SKM-1 treated with dmso at 0.1 percent for 144 hours (cell line): ENCODE data around the gene MORC3.
"Not testable (repeated sequence)": the region's sequence is repeated elsewhere in the genome, so short reads cannot be mapped to it uniquely, and the experiment has no call there.

Experiments used
- DNase-seq: peaks from one replicate; lab custom pipeline; 2025; ENCODE audit not compliant: unreplicated experiment; lab: John Stamatoyannopoulos, UW

MORC3 gene

GRCh38 chr21:36319767-36320420 is at the start of gene MORC3:
TSS of gene MORC3 (plus strand) at chr21:36320197. CDS start at chr21:36320265, 68 bp downstream.
- peak; percentile 98 for DNase-seq

- DNase-seq, result not testable (repeated sequence)
These were observed 49.0 kb upstream of the MORC3 start for GRCh38 chr21:36270786-36271695.

GRCh38 chr21:36274128-36274527 is 45.9 kb upstream of the MORC3 start:
- DNase-seq, result no peak

GRCh38 chr21:36282568-36283230 is 37.3 kb upstream of the MORC3 start:
- DNase-seq, result no peak

- DNase-seq, result not testable (repeated sequence)
These were observed 36.8 kb upstream of the MORC3 start for GRCh38 chr21:36283231-36283622.

- DNase-seq, result no peak
These were observed 31.2 kb upstream of the MORC3 start for GRCh38 chr21:36288651-36289243.

GRCh38 chr21:36291509-36291908 is 28.5 kb upstream of the MORC3 start:
- no peak for DNase-seq

GRCh38 chr21:36297406-36297937 is 22.5 kb upstream of the MORC3 start:
- no peak for DNase-seq

- peak; percentile 85 for DNase-seq
These were observed 21.9 kb upstream of the MORC3 start for GRCh38 chr21:36297938-36298572.

- DNase-seq, result no peak
These were observed 13.0 kb upstream of the MORC3 start for GRCh38 chr21:36306872-36307534.

GRCh38 chr21:36310016-36310415 is 10.0 kb upstream of the MORC3 start:
- DNase-seq, result no peak

GRCh38 chr21:36313446-36313845 is 6.6 kb upstream of the MORC3 start:
- not testable (repeated sequence) for DNase-seq

GRCh38 chr21:36316045-36316444 is 4.0 kb upstream of the MORC3 start:
- DNase-seq, result not testable (repeated sequence)

GRCh38 chr21:36316872-36317484 is 3.0 kb upstream of the MORC3 start:
- no peak for DNase-seq

- not testable (repeated sequence) for DNase-seq
These were observed 611 bp upstream of the MORC3 start for GRCh38 chr21:36319406-36319766.

- peak; percentile 63 for DNase-seq
These were observed 676 bp downstream of the MORC3 start for GRCh38 chr21:36320421-36321324.

- DNase-seq, result peak; percentile 29
These were observed 1.5 kb downstream of the MORC3 start for GRCh38 chr21:36321325-36322082.

GRCh38 chr21:36322083-36322424 is 2.1 kb downstream of the MORC3 start:
- DNase-seq, result no peak
